Measurements from ENCODE around the gene SERF1B.
"Not testable (repeated sequence)": the region's sequence is repeated elsewhere in the genome, so short reads cannot be mapped to it uniquely, and the experiment has no call there.

The SERF1B gene

GRCh38 chr5:70025106-70025844 lies at the start of gene SERF1B:
TSS of gene SERF1B (plus strand) at chr5:70025251. CDS start at chr5:70025452, 201 bp downstream.
- not testable (repeated sequence) for DNase-seq

GRCh38 chr5:69991713-69992112 lies 33.3 kb upstream of the SERF1B start:
- not testable (repeated sequence) for DNase-seq

- DNase-seq, result not testable (repeated sequence)
Observed at GRCh38 chr5:69995535-69995934, 29.5 kb upstream of the SERF1B start.

GRCh38 chr5:70020660-70021059 lies 4.4 kb upstream of the SERF1B start:
- not testable (repeated sequence) for DNase-seq

GRCh38 chr5:70025845-70026145 lies 744 bp downstream of the SERF1B start:
- DNase-seq, result not testable (repeated sequence)

- DNase-seq, result not testable (repeated sequence)
Observed at GRCh38 chr5:70031204-70031603, 6.2 kb downstream of the SERF1B start.

GRCh38 chr5:70041411-70041810 lies 16.4 kb downstream of the SERF1B start:
- DNase-seq, result not testable (repeated sequence)

GRCh38 chr5:70049790-70050142 lies 24.7 kb downstream of the SERF1B start:
- DNase-seq, result not testable (repeated sequence)

GRCh38 chr5:70056289-70056942 lies 31.4 kb downstream of the SERF1B start:
- DNase-seq, result not testable (repeated sequence)

GRCh38 chr5:70057140-70057539 lies 32.1 kb downstream of the SERF1B start:
- not testable (repeated sequence) for DNase-seq

GRCh38 chr5:70077632-70078031 lies 52.6 kb downstream of the SERF1B start:
- DNase-seq, result not testable (repeated sequence)

GRCh38 chr5:70088907-70089464 lies 63.9 kb downstream of the SERF1B start:
- DNase-seq, result not testable (repeated sequence)

GRCh38 chr5:70091776-70092175 lies 66.7 kb downstream of the SERF1B start:
- not testable (repeated sequence) for DNase-seq

All from NCI-H774 (cell line).